ENCODE results near the gene C16orf74.

C16orf74 gene

GRCh38 chr16:85698935-85699558, 51.8 kb downstream of the C16orf74 start:
- H3K4me3 ChIP-seq (ENCODE audit: low read length), result no peak overlapping the region
- H3K9me3 ChIP-seq (ENCODE audit: control insufficient read depth, low read depth, low read length), result no peaks in the 10 kb centered on the region
- H3K27me3 ChIP-seq (ENCODE audit: control insufficient read depth, insufficient read depth, low read length), result no peaks in the 10 kb centered on the region
- H3K4me1 ChIP-seq (ENCODE audit: control insufficient read depth, low read depth, low read length), result no peaks in the 10 kb centered on the region
- H3K9ac ChIP-seq (ENCODE audit: low read length), result no peak overlapping the region
- no peak overlapping the region for H3K27ac ChIP-seq (ENCODE audit: low read length)
- no peaks in the 10 kb centered on the region for H3K36me3 ChIP-seq (ENCODE audit: control insufficient read depth, low read depth, low read length)

GRCh38 chr16:85698459-85698891, 52.4 kb downstream of the C16orf74 start:
- Histone ChIP-seq H3K4me1 (ENCODE audit: control insufficient read depth, low read depth, low read length) (no peaks in the 10 kb centered on the region), H3K27ac (ENCODE audit: low read length) (no peak overlapping the region), H3K27me3 (ENCODE audit: control insufficient read depth, insufficient read depth, low read length) (no peaks in the 10 kb centered on the region), H3K4me3 (ENCODE audit: low read length) (no peak overlapping the region), H3K9me3 (ENCODE audit: control insufficient read depth, low read depth, low read length) (no peaks in the 10 kb centered on the region), H3K36me3 (ENCODE audit: control insufficient read depth, low read depth, low read length) (no peaks in the 10 kb centered on the region), H3K9ac (ENCODE audit: low read length) (no peak overlapping the region)

- Histone ChIP-seq H3K9me3 (ENCODE audit: control insufficient read depth, low read depth, low read length) (no peaks in the 10 kb centered on the region), H3K27ac (ENCODE audit: low read length) (no peak overlapping the region), H3K27me3 (ENCODE audit: control insufficient read depth, insufficient read depth, low read length) (no peaks in the 10 kb centered on the region), H3K9ac (ENCODE audit: low read length) (no peak overlapping the region), H3K4me3 (ENCODE audit: low read length) (no peak overlapping the region), H3K36me3 (ENCODE audit: control insufficient read depth, low read depth, low read length) (no peaks in the 10 kb centered on the region), H3K4me1 (ENCODE audit: control insufficient read depth, low read depth, low read length) (no peaks in the 10 kb centered on the region)
Measured at GRCh38 chr16:85697431-85697830, 53.5 kb downstream of the C16orf74 start.

- no peak overlapping the region for H3K4me3 ChIP-seq (ENCODE audit: low read length)
- H3K27me3 ChIP-seq (ENCODE audit: control insufficient read depth, insufficient read depth, low read length), result no peaks in the 10 kb centered on the region
- H3K9me3 ChIP-seq (ENCODE audit: control insufficient read depth, low read depth, low read length), result no peaks in the 10 kb centered on the region
- H3K4me1 ChIP-seq (ENCODE audit: control insufficient read depth, low read depth, low read length), result no peaks in the 10 kb centered on the region
- H3K36me3 ChIP-seq (ENCODE audit: control insufficient read depth, low read depth, low read length), result no peaks in the 10 kb centered on the region
- no peak overlapping the region for H3K9ac ChIP-seq (ENCODE audit: low read length)
- no peak overlapping the region for H3K27ac ChIP-seq (ENCODE audit: low read length)
Measured at GRCh38 chr16:85696781-85697180, 54.1 kb downstream of the C16orf74 start.

- H3K36me3 ChIP-seq (ENCODE audit: control insufficient read depth, low read depth, low read length), result no peaks in the 10 kb centered on the region
- H3K27ac ChIP-seq (ENCODE audit: low read length), result no peak overlapping the region
- H3K4me1 ChIP-seq (ENCODE audit: control insufficient read depth, low read depth, low read length), result no peaks in the 10 kb centered on the region
- H3K27me3 ChIP-seq (ENCODE audit: control insufficient read depth, insufficient read depth, low read length), result no peaks in the 10 kb centered on the region
- no peak overlapping the region for H3K9ac ChIP-seq (ENCODE audit: low read length)
- H3K4me3 ChIP-seq (ENCODE audit: low read length), result no peak overlapping the region
- H3K9me3 ChIP-seq (ENCODE audit: control insufficient read depth, low read depth, low read length), result no peaks in the 10 kb centered on the region
Measured at GRCh38 chr16:85695196-85696128, 55.4 kb downstream of the C16orf74 start.

GRCh38 chr16:85690469-85691064, 60.3 kb downstream of the C16orf74 start:
- H3K27ac ChIP-seq (ENCODE audit: low read length), result no peak overlapping the region
- peaks cover 2% of the 10 kb centered on the region for H3K36me3 ChIP-seq (ENCODE audit: control insufficient read depth, low read depth, low read length)
- no peak overlapping the region for H3K4me3 ChIP-seq (ENCODE audit: low read length)
- no peaks in the 10 kb centered on the region for H3K9me3 ChIP-seq (ENCODE audit: control insufficient read depth, low read depth, low read length)
- H3K4me1 ChIP-seq (ENCODE audit: control insufficient read depth, low read depth, low read length), result no peaks in the 10 kb centered on the region
- H3K27me3 ChIP-seq (ENCODE audit: control insufficient read depth, insufficient read depth, low read length), result no peaks in the 10 kb centered on the region
- H3K9ac ChIP-seq (ENCODE audit: low read length), result no peak overlapping the region

- Histone ChIP-seq H3K4me1 (ENCODE audit: control insufficient read depth, low read depth, low read length) (no peaks in the 10 kb centered on the region), H3K4me3 (ENCODE audit: low read length) (no peak overlapping the region), H3K27ac (ENCODE audit: low read length) (no peak overlapping the region), H3K27me3 (ENCODE audit: control insufficient read depth, insufficient read depth, low read length) (no peaks in the 10 kb centered on the region), H3K36me3 (ENCODE audit: control insufficient read depth, low read depth, low read length) (peaks cover 2% of the 10 kb centered on the region), H3K9ac (ENCODE audit: low read length) (no peak overlapping the region), H3K9me3 (ENCODE audit: control insufficient read depth, low read depth, low read length) (no peaks in the 10 kb centered on the region)
Measured at GRCh38 chr16:85689950-85690320, 61.0 kb downstream of the C16orf74 start.

GRCh38 chr16:85689285-85689949, 61.5 kb downstream of the C16orf74 start:
- Histone ChIP-seq H3K27me3 (ENCODE audit: control insufficient read depth, insufficient read depth, low read length) (no peaks in the 10 kb centered on the region), H3K36me3 (ENCODE audit: control insufficient read depth, low read depth, low read length) (peaks cover 4% of the 10 kb centered on the region), H3K27ac (ENCODE audit: low read length) (no peak overlapping the region), H3K9me3 (ENCODE audit: control insufficient read depth, low read depth, low read length) (no peaks in the 10 kb centered on the region), H3K4me3 (ENCODE audit: low read length) (peak overlapping the region; percentile 13), H3K9ac (ENCODE audit: low read length) (no peak overlapping the region), H3K4me1 (ENCODE audit: control insufficient read depth, low read depth, low read length) (no peaks in the 10 kb centered on the region)

- Histone ChIP-seq H3K9me3 (ENCODE audit: control insufficient read depth, low read depth, low read length) (no peaks in the 10 kb centered on the region), H3K4me3 (ENCODE audit: low read length) (peak within 1 kb of the TSS; percentile 79), H3K27ac (ENCODE audit: low read length) (peak within 1 kb of the TSS; percentile 59), H3K27me3 (ENCODE audit: control insufficient read depth, insufficient read depth, low read length) (no peaks in the 10 kb centered on the region), H3K36me3 (ENCODE audit: control insufficient read depth, low read depth, low read length) (peaks cover 11% of the 10 kb centered on the region), H3K9ac (ENCODE audit: low read length) (peak within 1 kb of the TSS; percentile 84), H3K4me1 (ENCODE audit: control insufficient read depth, low read depth, low read length) (no peaks in the 10 kb centered on the region)
Measured at GRCh38 chr16:85688586-85689284, 62.2 kb downstream of the C16orf74 start, which contains the start of gene GINS2. TSS of gene GINS2 (minus strand) at chr16:85688954. CDS start at chr16:85688898, 56 bp downstream.

GRCh38 chr16:85687651-85688471, 63.0 kb downstream of the C16orf74 start:
- no peaks in the 10 kb centered on the region for H3K4me1 ChIP-seq (ENCODE audit: control insufficient read depth, low read depth, low read length)
- H3K27me3 ChIP-seq (ENCODE audit: control insufficient read depth, insufficient read depth, low read length), result no peaks in the 10 kb centered on the region
- peaks cover 15% of the 10 kb centered on the region for H3K36me3 ChIP-seq (ENCODE audit: control insufficient read depth, low read depth, low read length)
- peak overlapping the region; percentile 79 for H3K4me3 ChIP-seq (ENCODE audit: low read length)
- H3K27ac ChIP-seq (ENCODE audit: low read length), result no peak overlapping the region
- no peaks in the 10 kb centered on the region for H3K9me3 ChIP-seq (ENCODE audit: control insufficient read depth, low read depth, low read length)
- peak overlapping the region; percentile 84 for H3K9ac ChIP-seq (ENCODE audit: low read length)
